HepG2 (cell line): ENCODE measurements around the gene SNX21. TPM values are rescaled to one million over a fixed set of nuclear protein-coding genes. Genes with fewer than 3 reads are reported as not detected.

ENCODE experiments used
- KAT7 ChIP-seq: IDR thresholded peaks from 2 replicates; pipeline ENCODE4 v1.6.1; 2018; ENCODE audit warnings: borderline replicate concordance, missing compliant biosample characterization
- KDM5B ChIP-seq: sonication (generic); formaldehyde crosslinking; IDR thresholded peaks from 2 replicates; pipeline ENCODE4 v1.4.0; 2020; ENCODE audit warnings: missing genetic modification reagents, mild to moderate bottlenecking, borderline replicate concordance
- MAF1 ChIP-seq: sonication (generic); formaldehyde crosslinking; IDR thresholded peaks from 2 replicates; pipeline ENCODE4 v1.5.0; 2020; ENCODE audit warnings: missing genetic modification reagents, borderline replicate concordance
- MZF1 ChIP-seq: sonication (generic); formaldehyde crosslinking; IDR thresholded peaks from 2 replicates; pipeline ENCODE4 v1.8.1; 2023; ENCODE audit warnings: mild to moderate bottlenecking, missing genetic modification reagents, borderline replicate concordance
- NCOA2 ChIP-seq: sonication (generic); formaldehyde crosslinking; IDR thresholded peaks from 2 replicates; pipeline ENCODE4 v1.8.0; 2022; ENCODE audit warnings: inconsistent platforms
- PAWR ChIP-seq: sonication (generic); formaldehyde crosslinking; IDR thresholded peaks from 2 replicates; pipeline ENCODE4 v1.4.0; 2020; ENCODE audit warnings: missing genetic modification reagents, mild to moderate bottlenecking, borderline replicate concordance
- RBAK ChIP-seq: sonication (generic); formaldehyde crosslinking; IDR thresholded peaks from 2 replicates; pipeline ENCODE4 v1.5.1; 2020; ENCODE audit warnings: mild to moderate bottlenecking, missing genetic modification reagents
- SNAPC2 ChIP-seq: sonication (generic); formaldehyde crosslinking; IDR thresholded peaks from 2 replicates; pipeline ENCODE4 v1.8.1; 2022; ENCODE audit warnings: mild to moderate bottlenecking, missing genetic modification reagents
- SRSF1 ChIP-seq: fragments of 200-400 bp; formaldehyde crosslinking; optimal IDR thresholded peaks from 2 replicates; pipeline ENCODE3; 2017; ENCODE audit warnings: mild to moderate bottlenecking, low read depth, low read length, moderate library complexity
- ZNF205 ChIP-seq: IDR thresholded peaks from 2 replicates; pipeline ENCODE4 v1.6.1; 2018; ENCODE audit warnings: missing biosample characterization, missing genetic modification reagents
- ZNF274 ChIP-seq: sonication (generic); formaldehyde crosslinking; IDR thresholded peaks from 2 replicates; pipeline ENCODE4 v1.5.1; 2020; ENCODE audit warnings: mild to moderate bottlenecking, missing genetic modification reagents
- ZNF282 ChIP-seq: fragments of 450-650 bp; IDR thresholded peaks from 2 replicates; pipeline ENCODE4 v1.6.1; 2018; ENCODE audit not compliant: partially characterized antibody
- ZNF563 ChIP-seq: sonication (generic); formaldehyde crosslinking; IDR thresholded peaks from 2 replicates; pipeline ENCODE4 v1.8.0; 2022; ENCODE audit warnings: mild to moderate bottlenecking, moderate library complexity, missing genetic modification reagents
- ZNF788 ChIP-seq: sonication (generic); formaldehyde crosslinking; IDR thresholded peaks from 2 replicates; pipeline ENCODE4 v1.5.0; 2020; ENCODE audit warnings: mild to moderate bottlenecking, missing genetic modification reagents, borderline replicate concordance
- polyA plus RNA-seq, 8 experiments: library from polyadenylated mRNA; depleted of rRNA in 3 of 8; stranded (reverse) in 7 of 8; unstranded in 1 of 8; fragments of >200 nt; fragmentation: Illumina TruSeq in 4 of 8; extraction: Trizol in 4 of 8; gene quantifications; 2 replicates each; pipeline versions ENCODE4 v1.2.1 to v1.2.3, GENCODE V29; 2011 to 2016; ENCODE audit warnings: low read depth in 4 of 8, missing spikeins in 1 of 8, mixed read lengths in 1 of 8; ENCODE audit not compliant: insufficient read depth in 1 of 8
- total RNA-seq, 5 experiments: library from RNA; depleted of rRNA; stranded (reverse); fragments of >200 nt; fragmentation: Illumina TruSeq; extraction: Trizol; gene quantifications; 2 replicates each; pipeline ENCODE4 v1.2.3, GENCODE V29; 2016; ENCODE audit warnings: low read depth in 1 of 5
- TF ChIP-seq, protein P1 (sequence below): IDR thresholded peaks from 2 replicates; pipeline ENCODE4 v1.4.0; 2020; ENCODE audit warnings: mild to moderate bottlenecking, missing genetic modification reagents
- TF ChIP-seq, protein P2 (sequence below): sonication (generic); formaldehyde crosslinking; IDR thresholded peaks from 2 replicates; pipeline ENCODE4 v1.5.0; 2020; ENCODE audit warnings: missing genetic modification reagents, mild to moderate bottlenecking, borderline replicate concordance
- TF ChIP-seq, protein P3 (sequence below): sonication (generic); formaldehyde crosslinking; IDR thresholded peaks from 2 replicates; pipeline ENCODE4 v1.5.1; 2020; ENCODE audit warnings: mild to moderate bottlenecking, missing genetic modification reagents, moderate library complexity

SNX21 gene
- total and polyA plus RNA-seq, 2 of the 13 experiments (the other 11 are each of a cell fraction or from before 2014, with no cell fraction given), result 7.7 to 12.8 TPM

DNA sequence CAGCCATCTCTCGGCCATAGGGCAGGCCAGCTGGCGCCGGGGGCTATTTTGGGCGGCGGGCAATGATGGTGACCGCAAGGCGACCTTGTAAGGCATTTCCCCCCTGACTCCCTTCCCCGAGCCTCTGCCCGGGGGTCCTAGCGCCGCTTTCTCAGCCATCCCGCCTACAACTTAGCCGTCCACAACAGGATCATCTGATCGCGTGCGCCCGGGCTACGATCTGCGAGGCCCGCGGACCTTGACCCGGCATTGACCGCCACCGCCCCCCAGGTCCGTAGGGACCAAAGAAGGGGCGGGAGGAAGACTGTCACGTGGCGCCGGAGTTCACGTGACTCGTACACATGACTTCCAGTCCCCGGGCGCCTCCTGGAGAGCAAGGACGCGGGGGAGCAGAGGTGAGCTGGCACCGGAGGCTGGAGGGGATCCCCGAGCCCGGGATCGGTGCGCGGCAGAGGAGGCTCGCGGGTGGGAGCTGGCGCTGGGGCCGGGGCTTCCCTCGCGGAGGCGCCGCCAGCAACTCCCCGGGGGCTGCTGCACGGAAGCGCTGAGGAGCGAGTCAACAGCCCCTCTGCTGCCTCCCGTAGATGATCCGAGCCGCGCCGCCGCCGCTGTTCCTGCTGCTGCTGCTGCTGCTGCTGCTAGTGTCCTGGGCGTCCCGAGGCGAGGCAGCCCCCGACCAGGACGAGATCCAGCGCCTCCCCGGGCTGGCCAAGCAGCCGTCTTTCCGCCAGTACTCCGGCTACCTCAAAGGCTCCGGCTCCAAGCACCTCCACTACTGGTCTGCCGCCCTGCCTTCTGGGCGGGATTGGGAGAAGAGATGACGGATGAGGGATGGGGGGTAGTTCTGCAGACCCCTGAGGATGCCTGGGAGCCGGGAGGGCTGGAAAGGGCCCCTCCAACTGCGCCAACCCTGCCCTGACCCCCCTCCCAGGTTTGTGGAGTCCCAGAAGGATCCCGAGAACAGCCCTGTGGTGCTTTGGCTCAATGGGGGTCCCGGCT, 57.7 kb downstream of the SNX21 start, which contains the start of the genes CTSA and NEURL2 (continued):
- TF ChIP-seq, protein P1, sequence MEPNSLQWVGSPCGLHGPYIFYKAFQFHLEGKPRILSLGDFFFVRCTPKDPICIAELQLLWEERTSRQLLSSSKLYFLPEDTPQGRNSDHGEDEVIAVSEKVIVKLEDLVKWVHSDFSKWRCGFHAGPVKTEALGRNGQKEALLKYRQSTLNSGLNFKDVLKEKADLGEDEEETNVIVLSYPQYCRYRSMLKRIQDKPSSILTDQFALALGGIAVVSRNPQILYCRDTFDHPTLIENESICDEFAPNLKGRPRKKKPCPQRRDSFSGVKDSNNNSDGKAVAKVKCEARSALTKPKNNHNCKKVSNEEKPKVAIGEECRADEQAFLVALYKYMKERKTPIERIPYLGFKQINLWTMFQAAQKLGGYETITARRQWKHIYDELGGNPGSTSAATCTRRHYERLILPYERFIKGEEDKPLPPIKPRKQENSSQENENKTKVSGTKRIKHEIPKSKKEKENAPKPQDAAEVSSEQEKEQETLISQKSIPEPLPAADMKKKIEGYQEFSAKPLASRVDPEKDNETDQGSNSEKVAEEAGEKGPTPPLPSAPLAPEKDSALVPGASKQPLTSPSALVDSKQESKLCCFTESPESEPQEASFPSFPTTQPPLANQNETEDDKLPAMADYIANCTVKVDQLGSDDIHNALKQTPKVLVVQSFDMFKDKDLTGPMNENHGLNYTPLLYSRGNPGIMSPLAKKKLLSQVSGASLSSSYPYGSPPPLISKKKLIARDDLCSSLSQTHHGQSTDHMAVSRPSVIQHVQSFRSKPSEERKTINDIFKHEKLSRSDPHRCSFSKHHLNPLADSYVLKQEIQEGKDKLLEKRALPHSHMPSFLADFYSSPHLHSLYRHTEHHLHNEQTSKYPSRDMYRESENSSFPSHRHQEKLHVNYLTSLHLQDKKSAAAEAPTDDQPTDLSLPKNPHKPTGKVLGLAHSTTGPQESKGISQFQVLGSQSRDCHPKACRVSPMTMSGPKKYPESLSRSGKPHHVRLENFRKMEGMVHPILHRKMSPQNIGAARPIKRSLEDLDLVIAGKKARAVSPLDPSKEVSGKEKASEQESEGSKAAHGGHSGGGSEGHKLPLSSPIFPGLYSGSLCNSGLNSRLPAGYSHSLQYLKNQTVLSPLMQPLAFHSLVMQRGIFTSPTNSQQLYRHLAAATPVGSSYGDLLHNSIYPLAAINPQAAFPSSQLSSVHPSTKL, result peak; percentile 97
- TF ChIP-seq ZNF563, result peak; percentile 98
- peak; percentile 92; the same call in 1 of the 2 replicates for TF ChIP-seq KAT7
- peak; percentile 99 for TF ChIP-seq ZNF274 (CRISPR knock-in tag)
- peak; percentile 87 for TF ChIP-seq RBAK (CRISPR knock-in tag)
- TF ChIP-seq MAF1 (CRISPR knock-in tag), result peak; percentile 94
- peak; percentile 95; the same call in 1 of the 2 replicates for TF ChIP-seq SNAPC2
- TF ChIP-seq PAWR, result peak; percentile 92; the same call in 1 of the 2 replicates
- peak; percentile 99 for TF ChIP-seq SRSF1
- TF ChIP-seq KDM5B (CRISPR knock-in tag), result peak; percentile 96; the same call in 1 of the 2 replicates
- TF ChIP-seq ZNF282, result no peak
- TF ChIP-seq, protein P2, sequence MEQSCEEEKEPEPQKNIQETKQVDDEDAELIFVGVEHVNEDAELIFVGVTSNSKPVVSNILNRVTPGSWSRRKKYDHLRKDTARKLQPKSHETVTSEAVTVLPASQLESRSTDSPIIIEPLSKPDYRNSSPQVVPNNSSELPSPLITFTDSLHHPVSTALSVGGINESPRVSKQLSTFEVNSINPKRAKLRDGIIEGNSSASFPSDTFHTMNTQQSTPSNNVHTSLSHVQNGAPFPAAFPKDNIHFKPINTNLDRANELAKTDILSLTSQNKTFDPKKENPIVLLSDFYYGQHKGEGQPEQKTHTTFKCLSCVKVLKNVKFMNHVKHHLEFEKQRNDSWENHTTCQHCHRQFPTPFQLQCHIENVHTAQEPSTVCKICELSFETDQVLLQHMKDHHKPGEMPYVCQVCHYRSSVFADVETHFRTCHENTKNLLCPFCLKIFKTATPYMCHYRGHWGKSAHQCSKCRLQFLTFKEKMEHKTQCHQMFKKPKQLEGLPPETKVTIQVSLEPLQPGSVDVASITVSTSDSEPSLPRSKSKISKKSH (CRISPR knock-in tag), result peak; percentile 94; the same call in 1 of the 2 replicates
- TF ChIP-seq, protein P3, sequence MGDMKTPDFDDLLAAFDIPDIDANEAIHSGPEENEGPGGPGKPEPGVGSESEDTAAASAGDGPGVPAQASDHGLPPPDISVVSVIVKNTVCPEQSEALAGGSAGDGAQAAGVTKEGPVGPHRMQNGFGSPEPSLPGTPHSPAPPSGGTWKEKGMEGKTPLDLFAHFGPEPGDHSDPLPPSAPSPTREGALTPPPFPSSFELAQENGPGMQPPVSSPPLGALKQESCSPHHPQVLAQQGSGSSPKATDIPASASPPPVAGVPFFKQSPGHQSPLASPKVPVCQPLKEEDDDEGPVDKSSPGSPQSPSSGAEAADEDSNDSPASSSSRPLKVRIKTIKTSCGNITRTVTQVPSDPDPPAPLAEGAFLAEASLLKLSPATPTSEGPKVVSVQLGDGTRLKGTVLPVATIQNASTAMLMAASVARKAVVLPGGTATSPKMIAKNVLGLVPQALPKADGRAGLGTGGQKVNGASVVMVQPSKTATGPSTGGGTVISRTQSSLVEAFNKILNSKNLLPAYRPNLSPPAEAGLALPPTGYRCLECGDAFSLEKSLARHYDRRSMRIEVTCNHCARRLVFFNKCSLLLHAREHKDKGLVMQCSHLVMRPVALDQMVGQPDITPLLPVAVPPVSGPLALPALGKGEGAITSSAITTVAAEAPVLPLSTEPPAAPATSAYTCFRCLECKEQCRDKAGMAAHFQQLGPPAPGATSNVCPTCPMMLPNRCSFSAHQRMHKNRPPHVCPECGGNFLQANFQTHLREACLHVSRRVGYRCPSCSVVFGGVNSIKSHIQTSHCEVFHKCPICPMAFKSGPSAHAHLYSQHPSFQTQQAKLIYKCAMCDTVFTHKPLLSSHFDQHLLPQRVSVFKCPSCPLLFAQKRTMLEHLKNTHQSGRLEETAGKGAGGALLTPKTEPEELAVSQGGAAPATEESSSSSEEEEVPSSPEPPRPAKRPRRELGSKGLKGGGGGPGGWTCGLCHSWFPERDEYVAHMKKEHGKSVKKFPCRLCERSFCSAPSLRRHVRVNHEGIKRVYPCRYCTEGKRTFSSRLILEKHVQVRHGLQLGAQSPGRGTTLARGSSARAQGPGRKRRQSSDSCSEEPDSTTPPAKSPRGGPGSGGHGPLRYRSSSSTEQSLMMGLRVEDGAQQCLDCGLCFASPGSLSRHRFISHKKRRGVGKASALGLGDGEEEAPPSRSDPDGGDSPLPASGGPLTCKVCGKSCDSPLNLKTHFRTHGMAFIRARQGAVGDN (CRISPR knock-in tag), result peak; percentile 95
- TF ChIP-seq MZF1 (CRISPR knock-in tag), result peak; percentile 78
- TF ChIP-seq ZNF788 (CRISPR knock-in tag), result peak; percentile 100
- TF ChIP-seq NCOA2, result peak; percentile 95
- TF ChIP-seq ZNF205 (CRISPR knock-in tag), result peak; percentile 97
